ENCODE data around the gene ZNRF1.

ZNRF1 gene

GRCh38 chr16:75058806-75059205 lies 60.0 kb downstream of the ZNRF1 start:
- DNase-seq: no peak

DNA sequence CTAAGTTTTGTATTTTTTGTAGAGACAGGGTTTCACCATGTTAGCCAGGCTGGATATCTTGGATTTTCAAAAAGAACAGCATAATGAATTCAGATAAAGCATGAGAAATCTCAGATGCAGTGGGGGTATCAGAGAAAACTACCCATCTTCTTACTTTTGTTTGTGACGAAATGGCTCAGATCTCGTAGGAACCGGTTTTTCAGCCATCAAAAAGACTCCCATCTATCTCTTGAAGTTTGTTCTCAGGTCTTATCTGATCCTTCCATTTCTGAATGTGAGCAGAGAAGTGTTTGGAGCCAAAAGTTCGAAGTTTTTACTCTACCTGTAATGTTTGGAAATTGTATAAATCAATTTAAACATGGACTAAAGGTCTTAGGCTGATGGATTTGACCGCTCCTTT lies 60.6 kb downstream of the ZNRF1 start:
- no peak for DNase-seq

GRCh38 chr16:75060723-75061122 lies 61.9 kb downstream of the ZNRF1 start:
- no peak for DNase-seq

GRCh38 chr16:75061669-75062068 lies 62.8 kb downstream of the ZNRF1 start:
- no peak for DNase-seq

DNA sequence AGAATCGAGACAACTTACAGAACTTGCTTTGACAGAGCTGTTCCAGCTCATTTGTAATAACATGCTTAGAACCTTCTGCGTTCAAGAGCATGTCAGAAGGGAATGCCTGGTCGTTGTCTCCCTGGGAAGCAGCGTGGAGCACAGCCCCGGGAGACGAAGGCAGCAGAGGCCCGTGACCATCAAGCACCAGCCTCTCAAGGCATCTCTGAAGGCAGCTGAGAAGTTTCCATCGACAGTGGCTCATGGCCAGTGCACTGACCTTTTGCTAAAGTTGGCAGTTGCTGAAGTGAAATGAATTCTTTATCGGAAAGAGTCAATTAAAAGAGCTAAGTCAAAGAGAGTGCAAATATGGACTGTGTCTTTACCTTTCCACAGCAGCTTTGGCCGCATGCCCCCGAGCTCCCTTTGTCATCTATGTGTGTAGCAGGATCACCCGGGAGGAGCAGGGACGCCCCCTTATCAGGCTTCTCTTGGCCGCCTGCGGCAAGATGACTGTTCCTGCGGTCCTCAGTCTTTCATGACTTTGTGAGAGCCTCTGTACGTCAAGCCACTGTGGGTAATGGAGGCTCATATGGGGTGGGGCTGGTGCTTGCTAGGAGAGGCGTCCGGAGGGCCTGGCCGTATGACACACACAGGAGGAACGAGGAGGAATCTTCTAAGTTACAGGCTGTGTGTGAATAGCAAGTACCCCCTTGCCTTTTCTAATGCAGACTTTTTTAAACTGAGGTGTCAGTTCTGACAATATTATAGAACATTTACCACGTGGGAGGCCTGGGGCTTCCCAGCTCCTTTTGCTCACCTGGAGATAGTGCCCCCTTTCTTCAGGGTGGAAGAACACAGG lies 63.5 kb downstream of the ZNRF1 start:
- DNase-seq: no peak

DNA sequence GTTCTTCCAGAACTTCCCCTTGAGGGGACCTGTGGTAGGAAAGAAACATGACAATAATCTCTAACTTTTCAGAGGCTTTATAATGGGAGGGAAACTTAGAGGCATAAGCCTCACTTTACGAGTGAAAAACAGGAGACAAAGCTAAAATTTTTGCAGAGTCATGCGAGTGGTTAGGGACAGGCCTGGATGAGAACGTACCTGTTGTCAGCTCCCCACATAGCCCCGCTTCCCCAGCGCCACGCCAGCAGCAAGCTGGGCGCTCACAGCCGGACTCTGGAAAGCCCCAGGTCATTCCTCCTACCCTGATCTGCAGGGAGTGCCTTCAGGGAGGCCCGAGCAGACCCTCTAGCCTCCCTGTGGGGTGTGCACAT lies 64.1 kb downstream of the ZNRF1 start:
- DNase-seq: no peak

DNA sequence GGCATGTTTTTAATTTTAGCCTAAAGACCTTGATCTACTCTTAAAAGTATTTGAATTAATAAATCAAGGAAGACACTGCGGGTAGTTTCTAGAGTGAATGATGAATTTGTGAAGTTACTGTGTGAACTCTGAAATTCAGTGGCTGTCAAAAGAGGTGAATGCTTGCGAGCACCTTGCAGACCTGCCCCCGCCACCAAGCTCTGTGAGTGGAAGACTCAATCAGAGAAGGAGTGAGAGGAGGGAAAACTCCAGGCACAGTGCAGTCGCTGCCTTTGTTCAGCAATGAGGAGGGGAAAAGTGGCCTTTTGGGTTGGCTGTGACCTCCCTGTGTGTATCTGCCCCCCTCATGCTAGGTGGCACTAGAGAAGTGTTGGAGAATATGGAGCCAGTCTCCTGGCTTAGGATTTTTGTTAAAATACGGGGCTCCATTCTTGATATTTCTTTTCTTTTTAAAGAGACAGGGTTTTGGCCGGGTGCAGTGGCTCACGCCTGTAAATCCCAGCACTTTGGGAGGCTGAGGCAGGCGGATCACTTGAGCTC lies 64.8 kb downstream of the ZNRF1 start:
- no peak for DNase-seq

DNA sequence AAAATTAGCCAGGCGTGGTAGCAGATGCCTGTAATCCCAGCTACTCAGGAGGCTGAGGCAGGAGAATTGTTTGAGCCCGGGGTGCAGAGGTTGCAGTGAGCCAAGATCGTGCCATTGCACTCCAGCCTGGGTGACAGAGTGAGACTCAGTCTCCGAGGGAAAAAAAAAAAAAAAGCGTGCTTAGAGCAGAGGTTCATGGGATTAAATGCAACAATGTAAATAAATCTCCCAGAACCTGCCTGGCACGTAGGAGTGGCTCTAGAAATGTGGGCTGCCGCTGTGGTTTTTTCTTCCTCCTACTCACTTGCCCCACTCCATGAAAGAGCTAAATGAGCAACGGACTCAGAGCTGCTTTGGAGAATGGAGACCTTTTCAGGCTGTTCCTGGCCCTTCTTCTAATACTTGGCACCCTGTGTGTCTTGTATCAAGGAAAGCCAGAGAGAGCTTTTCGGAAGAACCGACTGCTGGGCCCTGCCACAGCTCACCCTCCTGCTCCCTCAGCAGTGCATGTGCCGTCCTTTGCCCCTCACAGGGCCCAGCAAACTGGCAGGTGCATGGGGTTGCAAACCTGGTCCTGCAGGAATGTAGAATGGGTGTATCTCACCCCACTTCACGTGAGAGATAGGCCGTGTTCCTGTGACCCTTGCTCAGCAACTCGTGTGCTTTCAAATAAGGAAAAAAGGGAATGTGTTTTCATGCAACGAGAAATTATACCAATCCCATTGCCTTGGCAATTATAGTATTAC lies 65.8 kb downstream of the ZNRF1 start:
- DNase-seq: no peak

- DNase-seq: no peak
Observed at GRCh38 chr16:75065149-75065505, 66.3 kb downstream of the ZNRF1 start.

GRCh38 chr16:75065521-75066149 lies 66.8 kb downstream of the ZNRF1 start:
- no peak for DNase-seq

DNA sequence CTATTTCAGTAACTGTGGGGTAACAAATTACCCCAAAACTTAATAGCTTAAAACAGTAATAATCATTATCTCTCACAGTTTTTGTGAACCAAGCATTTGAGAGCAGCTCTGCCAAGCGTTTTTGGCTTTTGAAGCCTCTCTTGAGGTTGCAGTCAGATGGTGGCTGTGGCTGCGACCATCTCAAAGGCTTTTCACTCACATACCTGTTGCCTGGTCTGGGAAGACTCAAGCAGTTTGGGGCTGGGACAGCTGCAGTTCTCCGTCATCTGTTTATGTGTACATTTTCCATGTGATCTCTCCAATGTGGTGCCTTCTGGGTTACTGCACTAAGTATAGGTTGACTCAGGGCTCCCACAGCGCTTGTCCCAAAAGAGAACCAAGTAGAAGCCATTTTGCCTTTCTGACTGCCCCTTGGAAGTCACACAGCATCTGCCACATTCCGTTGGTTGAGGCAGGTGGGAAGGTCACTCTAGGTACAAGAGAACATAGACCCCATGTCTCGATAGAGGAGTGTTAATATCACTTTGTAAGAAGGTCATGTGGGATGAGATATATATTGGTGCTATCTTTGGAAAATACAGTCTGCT lies 68.1 kb downstream of the ZNRF1 start:
- DNase-seq: no peak

DNA sequence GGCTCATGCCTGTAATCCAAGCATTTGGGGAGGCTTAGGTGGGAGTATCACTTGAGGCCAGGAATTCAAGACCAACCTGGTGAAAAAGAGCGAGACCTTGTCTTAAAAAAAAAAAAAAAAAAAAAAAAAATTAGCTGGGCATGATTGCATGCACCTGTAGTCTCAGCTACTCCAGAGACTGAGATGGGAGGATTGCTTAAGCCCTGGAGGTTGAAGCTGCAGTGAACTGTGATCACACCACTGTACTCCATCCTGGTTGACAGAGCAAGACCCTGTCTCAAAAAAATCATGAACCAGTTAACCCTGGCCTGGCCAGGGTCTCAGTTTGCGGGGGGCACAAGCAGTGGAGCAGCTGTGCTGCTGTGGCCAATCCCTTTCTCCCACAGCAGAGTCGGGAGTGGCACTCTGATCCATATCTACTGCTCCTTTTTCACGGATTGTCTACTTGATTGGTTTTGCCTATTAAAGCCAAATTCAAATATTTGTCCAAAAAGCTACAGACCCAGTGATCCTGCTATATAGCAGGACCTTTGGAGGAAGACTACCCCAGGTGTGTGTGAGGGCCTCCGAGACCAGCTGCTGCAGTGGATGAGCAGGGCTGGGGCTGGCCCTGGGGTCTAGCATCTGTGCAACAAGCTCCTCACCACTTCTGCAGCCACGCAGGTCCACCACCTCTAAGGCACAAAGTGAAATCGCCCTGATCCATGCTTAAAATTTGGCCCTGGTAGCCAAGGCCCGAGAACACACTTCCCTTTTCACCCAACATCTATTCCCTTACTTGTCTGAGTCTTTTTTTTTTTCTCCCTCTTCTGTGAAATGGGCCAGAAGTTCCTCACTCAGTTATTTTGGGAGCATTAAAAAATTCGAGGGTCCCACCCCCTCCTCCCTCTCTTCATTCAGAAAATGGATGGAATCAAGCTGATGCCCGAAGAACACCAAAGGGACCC lies 69.5 kb downstream of the ZNRF1 start:
- DNase-seq: no peak

GRCh38 chr16:75070012-75070841 lies 71.4 kb downstream of the ZNRF1 start:
- DNase-seq: peak in 26 of 56 donors; percentile 8 to 65 (median 26)

DNA sequence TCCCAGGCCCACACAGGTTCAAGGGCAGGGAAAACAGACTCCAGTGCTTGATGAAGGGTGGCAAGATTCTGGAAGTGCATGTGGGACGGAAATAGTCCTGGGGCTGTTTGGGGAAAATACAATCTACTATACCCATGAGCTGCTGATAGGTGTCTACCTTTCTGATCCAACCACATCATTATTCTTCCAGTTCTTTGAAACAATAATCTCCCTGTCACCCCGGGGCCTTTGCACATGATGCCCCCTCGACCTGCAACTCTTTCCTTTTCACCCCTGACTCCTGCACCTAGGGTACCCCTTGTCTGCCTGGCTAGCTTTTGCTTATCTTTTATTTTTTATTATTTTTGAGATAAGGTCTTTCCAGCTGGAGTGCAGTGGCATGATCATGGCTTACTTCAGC lies 72.8 kb downstream of the ZNRF1 start:
- no peak for DNase-seq

DNA sequence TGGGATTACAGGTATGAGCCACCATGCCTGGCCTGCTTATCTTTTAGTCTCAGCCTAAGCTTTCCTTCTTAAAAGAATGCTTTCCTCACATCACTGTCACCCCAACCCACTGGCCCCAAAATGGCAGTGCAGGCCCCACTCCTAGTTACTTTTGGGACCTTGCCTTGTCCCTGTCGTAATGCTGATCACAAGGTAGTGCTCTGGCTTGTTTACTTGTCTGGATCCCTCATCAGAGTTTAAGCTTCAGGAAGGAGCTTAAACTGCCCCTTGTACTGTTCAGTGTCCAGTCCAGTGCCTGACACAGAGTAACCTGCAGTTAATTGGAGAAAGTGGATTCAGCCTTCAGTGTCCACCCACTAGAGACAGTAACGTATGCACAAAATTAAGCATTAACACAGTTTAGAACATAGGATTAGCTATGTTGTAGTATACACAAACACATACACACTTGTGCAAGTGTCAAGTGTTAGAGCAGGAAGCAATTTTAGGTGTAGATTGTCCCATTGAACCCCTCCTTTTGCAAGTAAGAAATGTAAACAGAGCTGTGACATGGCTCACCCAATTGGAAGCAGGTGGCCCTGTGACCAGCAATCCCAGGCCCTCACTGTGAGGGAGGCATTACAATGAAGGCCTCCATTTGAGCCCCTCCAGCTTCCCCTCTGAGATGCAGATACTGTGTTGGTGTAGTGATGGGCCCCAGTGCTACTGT lies 73.6 kb downstream of the ZNRF1 start:
- no peak for DNase-seq

DNA sequence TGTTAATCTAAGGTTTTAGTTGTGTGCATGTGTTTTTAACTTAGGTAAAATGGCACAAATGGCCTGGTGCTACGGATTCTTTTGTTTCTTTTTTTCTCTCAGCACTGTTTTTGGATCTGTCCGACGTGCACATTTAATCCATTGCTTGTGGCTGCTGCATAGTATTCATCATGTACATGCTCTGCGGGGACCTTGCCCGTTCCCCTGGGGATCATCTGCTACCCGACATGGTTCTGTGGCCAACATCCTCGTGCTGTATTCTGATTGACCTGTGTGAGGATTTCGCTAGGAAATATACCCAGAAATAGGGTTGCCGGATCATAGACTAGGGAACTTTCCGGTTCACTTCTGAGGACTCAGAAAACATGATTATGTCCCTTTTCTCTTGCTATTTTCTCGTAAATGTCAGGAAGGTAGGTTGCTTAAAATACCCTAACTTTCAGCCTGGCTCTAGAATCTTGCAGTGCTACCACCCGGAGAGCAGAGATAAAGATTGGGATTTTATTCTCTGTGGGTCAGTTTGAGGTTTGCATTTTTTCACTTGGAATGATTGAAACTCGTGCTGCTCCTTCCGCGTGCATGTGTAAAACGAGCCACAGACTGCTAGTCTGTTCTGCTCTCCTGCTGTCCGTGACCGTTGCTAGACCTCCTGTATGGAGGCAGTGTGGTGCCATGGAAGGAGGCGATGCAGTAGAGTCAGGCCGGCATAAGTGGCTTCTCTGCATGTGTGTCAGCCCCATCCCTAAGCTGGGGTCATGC lies 74.9 kb downstream of the ZNRF1 start:
- DNase-seq: no peak

- DNase-seq: no peak
Observed at GRCh38 chr16:75074304-75074793, 75.5 kb downstream of the ZNRF1 start.
